Right forelimb (tissue), 1 donor: Measurements from ENCODE around the gene MATK.

Experiments used
- DNase-seq: peaks from one replicate; pipeline ENCODE4 v3.0.0-alpha.2; 2018

The MATK gene

GRCh38 chr19:3745363-3746045 is 40.7 kb downstream of the MATK start:
- no peak for DNase-seq

DNA sequence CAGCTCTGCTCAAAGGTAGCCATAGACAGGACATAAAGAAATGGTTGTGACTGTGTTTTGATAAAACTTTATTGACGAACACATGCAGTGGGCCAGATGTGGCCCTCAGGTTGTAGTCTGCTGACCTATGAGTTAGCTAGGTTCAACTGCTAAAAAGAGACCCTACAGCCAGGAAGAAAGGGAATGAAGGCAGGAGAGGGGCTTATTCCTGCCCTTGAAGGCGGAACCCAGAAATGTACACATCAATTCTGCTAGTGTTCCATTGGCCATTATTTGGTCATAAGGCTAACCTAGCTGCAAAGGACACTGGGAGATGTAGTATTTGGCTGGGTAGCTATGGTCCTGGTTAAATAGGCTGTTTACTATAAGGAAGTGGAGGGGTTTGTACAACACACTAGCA is 42.7 kb downstream of the MATK start:
- no peak for DNase-seq

- DNase-seq, result no peak
Observed at GRCh38 chr19:3740431-3740830, 45.8 kb downstream of the MATK start.

GRCh38 chr19:3738477-3739220 is 47.5 kb downstream of the MATK start:
- no peak for DNase-seq

GRCh38 chr19:3737487-3738205 is 48.5 kb downstream of the MATK start:
- DNase-seq, result no peak

GRCh38 chr19:3736106-3736724 is 50.0 kb downstream of the MATK start:
- no peak for DNase-seq

DNA sequence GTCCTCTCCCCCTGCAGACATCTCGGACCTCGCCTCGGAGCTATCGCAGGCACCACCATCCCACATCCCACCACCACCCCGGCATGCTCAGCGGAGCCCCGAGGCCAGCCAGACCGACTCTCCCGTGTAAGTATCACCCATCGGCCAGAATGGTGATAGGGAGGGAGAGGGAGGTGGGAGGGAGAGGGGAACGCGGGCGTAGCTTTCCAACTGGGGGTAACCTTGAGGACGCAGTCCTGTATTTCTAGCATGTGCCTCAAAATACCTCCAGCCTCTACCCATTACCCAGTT is 51.9 kb downstream of the MATK start:
- no peak for DNase-seq

DNA sequence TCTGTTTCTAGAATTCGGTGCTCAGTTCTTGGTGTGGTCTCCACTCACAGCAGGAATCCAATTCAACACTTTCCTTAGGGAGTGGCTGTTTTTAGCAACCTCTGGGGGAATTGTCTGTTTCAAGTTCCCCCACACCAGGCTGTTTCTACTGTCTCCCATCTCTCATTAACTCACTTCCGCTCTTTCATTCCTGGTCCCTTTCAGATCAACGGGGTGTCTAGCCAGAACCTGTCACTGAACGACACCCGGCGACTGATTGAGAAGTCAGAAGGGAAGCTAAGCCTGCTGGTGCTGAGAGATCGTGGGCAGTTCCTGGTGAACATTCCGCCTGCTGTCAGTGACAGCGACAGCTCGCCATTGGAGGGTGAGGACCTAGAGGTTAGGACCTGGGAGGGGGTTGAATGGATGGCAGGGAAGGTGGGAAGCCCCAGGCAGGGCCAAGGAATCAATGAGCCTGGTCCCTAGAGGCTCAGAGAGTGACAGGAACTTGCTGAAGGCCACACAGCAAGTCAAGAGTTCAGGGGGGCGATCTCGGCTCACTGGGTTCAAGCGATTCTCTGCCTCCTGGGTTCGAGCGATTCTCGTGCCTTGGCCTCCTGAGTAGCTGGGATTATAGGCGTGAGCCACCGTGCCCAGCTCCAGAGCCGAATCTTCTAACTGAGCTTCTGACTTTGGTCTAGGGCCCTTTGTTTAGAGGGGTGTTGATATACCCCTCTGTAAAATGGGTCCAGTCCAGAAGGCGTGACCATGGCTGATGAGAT is 52.5 kb downstream of the MATK start:
- no peak for DNase-seq

DNA sequence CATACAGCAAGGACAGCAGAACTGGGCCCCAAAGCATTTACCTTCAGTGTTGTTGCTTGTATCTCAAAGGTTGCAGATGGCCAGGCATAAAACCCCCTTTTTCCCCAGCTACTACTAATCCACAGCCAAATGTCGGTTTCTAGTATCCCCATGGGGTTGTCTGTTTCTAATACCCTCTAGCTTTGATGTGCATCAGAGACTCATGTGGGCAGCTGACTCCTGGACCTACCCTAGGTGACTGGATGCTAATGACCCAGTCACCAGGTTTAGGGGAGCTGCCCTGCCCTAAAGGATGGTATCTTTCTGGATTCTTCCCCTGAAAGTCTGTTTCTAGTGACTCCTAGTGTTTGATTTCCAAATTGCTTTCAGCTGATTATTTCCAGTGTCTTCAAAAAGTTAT is 54.1 kb downstream of the MATK start:
- no peak for DNase-seq

DNA sequence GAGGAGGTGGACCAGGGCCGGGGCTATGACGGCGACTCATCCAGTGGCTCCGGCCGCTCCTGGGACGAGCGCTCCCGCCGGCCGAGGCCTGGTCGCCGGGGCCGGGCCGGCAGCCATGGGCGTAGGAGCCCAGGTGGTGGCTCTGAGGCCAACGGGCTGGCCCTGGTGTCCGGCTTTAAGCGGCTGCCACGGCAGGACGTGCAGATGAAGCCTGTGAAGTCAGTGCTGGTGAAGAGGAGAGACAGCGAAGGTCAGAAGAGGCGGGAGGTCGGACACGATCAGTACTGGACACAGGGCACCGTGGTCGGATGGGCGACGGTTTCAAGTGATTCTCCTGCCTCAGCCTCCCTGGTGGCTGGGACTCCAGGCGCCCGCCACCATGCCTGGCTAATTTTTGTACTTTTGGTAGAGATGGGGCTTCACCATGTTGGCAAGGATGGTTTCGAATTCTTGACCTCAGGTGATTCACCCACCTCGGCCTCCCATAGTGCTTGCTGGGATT is 55.7 kb downstream of the MATK start:
- no peak for DNase-seq
